Measurements from ENCODE around the gene TWF2.

TWF2 gene

DNA sequence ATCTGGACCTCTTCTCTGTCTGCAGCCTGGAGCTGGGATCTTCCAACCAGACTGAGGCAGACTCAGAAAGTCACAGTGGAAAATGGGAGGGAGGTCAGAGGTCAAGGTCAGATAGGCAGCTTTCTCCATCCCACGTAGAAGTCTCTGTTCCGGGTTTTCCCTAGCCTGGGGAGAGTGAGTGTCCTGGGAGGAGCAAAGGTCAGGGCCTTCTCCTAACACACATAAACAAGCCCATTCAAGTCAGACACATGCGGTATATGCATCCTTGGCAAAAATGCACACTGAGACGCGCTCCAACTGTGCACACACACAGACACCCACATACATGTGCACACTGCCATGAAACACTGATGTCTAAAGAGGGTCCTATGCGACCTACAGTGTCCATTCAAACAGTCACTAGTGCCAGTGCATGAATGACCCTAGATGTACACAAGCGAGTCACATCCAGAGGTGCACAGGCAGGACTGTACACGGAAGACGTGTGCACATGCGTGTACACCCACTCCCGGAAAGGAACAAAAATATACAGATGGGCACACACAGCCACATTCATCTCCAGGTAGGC, 681 bp downstream of the TWF2 start:
- Histone ChIP-seq H3K4me3 (replicated peaks; ENCODE audit: insufficient read depth, low read length) (peak overlapping the region; percentile 91), H3K27ac (replicated peaks) (peak overlapping the region; percentile 95), H3K27me3 (ENCODE audit: insufficient read depth, poor library complexity, severe bottlenecking) (no peaks in the 10 kb centered on the region)
- TF ChIP-seq POLR2AphosphoS5 (IDR thresholded peaks at IDR 0.05; ENCODE audit: low read depth): peak; percentile 15; the same call in 1 of the 2 replicates
- TF ChIP-seq, protein P1, sequence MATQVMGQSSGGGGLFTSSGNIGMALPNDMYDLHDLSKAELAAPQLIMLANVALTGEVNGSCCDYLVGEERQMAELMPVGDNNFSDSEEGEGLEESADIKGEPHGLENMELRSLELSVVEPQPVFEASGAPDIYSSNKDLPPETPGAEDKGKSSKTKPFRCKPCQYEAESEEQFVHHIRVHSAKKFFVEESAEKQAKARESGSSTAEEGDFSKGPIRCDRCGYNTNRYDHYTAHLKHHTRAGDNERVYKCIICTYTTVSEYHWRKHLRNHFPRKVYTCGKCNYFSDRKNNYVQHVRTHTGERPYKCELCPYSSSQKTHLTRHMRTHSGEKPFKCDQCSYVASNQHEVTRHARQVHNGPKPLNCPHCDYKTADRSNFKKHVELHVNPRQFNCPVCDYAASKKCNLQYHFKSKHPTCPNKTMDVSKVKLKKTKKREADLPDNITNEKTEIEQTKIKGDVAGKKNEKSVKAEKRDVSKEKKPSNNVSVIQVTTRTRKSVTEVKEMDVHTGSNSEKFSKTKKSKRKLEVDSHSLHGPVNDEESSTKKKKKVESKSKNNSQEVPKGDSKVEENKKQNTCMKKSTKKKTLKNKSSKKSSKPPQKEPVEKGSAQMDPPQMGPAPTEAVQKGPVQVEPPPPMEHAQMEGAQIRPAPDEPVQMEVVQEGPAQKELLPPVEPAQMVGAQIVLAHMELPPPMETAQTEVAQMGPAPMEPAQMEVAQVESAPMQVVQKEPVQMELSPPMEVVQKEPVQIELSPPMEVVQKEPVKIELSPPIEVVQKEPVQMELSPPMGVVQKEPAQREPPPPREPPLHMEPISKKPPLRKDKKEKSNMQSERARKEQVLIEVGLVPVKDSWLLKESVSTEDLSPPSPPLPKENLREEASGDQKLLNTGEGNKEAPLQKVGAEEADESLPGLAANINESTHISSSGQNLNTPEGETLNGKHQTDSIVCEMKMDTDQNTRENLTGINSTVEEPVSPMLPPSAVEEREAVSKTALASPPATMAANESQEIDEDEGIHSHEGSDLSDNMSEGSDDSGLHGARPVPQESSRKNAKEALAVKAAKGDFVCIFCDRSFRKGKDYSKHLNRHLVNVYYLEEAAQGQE (IDR thresholded peaks at IDR 0.05; ENCODE audit: insufficient replicate concordance, low read depth): no peak
- TF ChIP-seq, protein P2, sequence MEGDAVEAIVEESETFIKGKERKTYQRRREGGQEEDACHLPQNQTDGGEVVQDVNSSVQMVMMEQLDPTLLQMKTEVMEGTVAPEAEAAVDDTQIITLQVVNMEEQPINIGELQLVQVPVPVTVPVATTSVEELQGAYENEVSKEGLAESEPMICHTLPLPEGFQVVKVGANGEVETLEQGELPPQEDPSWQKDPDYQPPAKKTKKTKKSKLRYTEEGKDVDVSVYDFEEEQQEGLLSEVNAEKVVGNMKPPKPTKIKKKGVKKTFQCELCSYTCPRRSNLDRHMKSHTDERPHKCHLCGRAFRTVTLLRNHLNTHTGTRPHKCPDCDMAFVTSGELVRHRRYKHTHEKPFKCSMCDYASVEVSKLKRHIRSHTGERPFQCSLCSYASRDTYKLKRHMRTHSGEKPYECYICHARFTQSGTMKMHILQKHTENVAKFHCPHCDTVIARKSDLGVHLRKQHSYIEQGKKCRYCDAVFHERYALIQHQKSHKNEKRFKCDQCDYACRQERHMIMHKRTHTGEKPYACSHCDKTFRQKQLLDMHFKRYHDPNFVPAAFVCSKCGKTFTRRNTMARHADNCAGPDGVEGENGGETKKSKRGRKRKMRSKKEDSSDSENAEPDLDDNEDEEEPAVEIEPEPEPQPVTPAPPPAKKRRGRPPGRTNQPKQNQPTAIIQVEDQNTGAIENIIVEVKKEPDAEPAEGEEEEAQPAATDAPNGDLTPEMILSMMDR (IDR thresholded peaks at IDR 0.05; ENCODE audit: insufficient read depth, low read length): no peak
- no peak for DNase-seq (ENCODE audit: low read depth in 1 of 2, low spot score in 1 of 2)

DNA sequence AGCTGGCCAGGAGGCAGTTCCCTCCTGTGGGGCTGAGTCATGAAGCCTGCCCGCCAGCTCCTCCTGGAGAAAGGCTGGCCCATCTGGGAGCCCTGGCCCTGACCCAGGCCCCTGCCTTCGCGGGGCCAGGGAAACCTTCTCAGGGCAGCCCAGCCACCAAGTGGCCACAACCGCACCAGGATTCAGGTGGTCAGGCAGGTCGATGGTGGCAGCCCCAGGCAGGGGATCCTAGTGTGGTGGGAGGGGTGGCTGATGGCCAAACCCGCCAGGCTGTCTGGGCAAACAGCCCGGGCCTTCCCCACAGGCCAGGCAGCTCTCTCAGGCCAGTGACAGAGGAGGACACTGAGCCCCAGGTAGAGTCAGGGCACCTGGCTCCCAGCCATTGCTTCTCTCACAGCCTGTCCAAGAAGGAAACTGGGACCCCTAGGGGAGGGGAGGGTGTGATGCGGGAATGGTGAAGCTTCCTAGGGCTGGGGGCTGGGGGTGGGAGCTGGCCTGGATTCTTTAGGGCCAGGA, 1.2 kb downstream of the TWF2 start:
- TF ChIP-seq SPI1 (IDR thresholded peaks at IDR 0.05; ENCODE audit: borderline replicate concordance, low read depth): peak; percentile 81; the same call in 1 of the 2 replicates
- TF ChIP-seq POLR2AphosphoS5 (IDR thresholded peaks at IDR 0.05; ENCODE audit: low read depth): no peak
- DNase-seq (ENCODE audit: low read depth in 1 of 2, low spot score in 1 of 2): peak in 1 of 2 experiments; percentile 77
- H3K27ac ChIP-seq (replicated peaks): peak overlapping the region; percentile 95
- no peaks in the 10 kb centered on the region for H3K27me3 ChIP-seq (ENCODE audit: insufficient read depth, poor library complexity, severe bottlenecking)
- H3K4me3 ChIP-seq (replicated peaks; ENCODE audit: insufficient read depth, low read length): peak overlapping the region; percentile 91

DNA sequence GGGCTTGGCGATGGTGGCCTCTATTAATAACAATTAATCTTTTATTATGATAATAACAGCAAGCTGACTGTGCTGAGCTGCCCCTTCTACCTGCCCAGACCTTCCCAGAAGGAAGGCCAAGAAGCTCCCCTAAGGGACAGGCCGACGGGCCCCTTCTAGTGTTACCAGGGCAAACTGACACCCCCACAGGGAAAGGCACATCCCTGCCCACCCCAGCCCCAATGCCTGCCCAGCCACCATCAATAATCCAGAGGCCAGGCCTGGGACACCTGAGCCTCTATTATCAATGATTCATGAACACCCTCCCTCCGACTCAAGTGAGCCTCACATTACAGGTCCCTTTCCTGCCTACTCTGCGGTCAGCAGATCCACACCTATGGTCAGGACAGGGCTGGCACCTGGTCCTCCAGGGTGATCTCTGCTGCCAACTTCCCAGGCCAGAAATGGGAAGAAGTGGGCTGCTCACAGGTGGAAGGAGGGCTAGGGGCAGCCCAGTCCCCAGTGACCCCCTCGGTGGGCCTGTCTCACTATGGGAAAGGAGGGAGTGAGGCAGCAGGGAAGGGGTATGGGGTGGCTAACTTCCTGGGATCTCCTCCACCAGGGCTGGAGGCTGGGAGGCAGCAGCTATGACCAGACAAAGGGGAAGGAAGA, 1.8 kb downstream of the TWF2 start:
- peak overlapping the region; percentile 91 for H3K4me3 ChIP-seq (replicated peaks; ENCODE audit: insufficient read depth, low read length)
- DNase-seq (ENCODE audit: low read depth in 1 of 2, low spot score in 1 of 2): no peak
- peak overlapping the region; percentile 95 for H3K27ac ChIP-seq (replicated peaks)
- TF ChIP-seq, protein P2 (IDR thresholded peaks at IDR 0.05; ENCODE audit: insufficient read depth, low read length): no peak
- TF ChIP-seq SPI1 (IDR thresholded peaks at IDR 0.05; ENCODE audit: borderline replicate concordance, low read depth): no peak
- TF ChIP-seq, protein P1 (IDR thresholded peaks at IDR 0.05; ENCODE audit: insufficient replicate concordance, low read depth): no peak
- no peak for TF ChIP-seq POLR2AphosphoS5 (IDR thresholded peaks at IDR 0.05; ENCODE audit: low read depth)
- TF ChIP-seq GABPA (IDR thresholded peaks at IDR 0.05; ENCODE audit: low read depth): no peak
- no peaks in the 10 kb centered on the region for H3K27me3 ChIP-seq (ENCODE audit: insufficient read depth, poor library complexity, severe bottlenecking)

DNA sequence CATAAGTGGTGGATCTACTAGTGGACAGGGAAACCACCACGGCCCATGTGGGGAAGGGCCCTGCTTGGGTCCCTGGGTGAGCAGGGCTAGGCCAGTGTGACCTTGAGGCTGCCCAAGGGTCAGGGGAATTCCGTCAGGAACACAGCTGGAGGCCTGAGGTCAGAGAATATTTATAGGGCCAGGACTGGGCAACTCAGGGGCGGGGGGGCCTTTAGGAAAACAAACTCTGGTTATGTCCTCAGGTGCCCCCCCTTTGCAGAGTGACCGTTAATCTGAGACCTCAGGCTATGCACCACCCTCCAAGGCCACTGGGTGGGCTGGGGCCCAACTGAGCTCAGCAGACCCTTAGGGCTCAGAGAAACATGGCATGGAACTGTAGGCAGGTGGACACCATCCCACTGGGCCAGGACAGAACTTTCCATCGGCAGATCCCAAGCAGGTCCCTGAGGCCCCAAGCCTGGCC, 2.5 kb downstream of the TWF2 start:
- no peak overlapping the region for H3K4me3 ChIP-seq (replicated peaks; ENCODE audit: insufficient read depth, low read length)
- DNase-seq (ENCODE audit: low read depth in 1 of 2, low spot score in 1 of 2): no peak
- H3K27ac ChIP-seq (replicated peaks): peak overlapping the region; percentile 95
- H3K27me3 ChIP-seq (ENCODE audit: insufficient read depth, poor library complexity, severe bottlenecking): no peaks in the 10 kb centered on the region
- no peak for TF ChIP-seq GABPA (IDR thresholded peaks at IDR 0.05; ENCODE audit: low read depth)
